ENCODE data around the gene SLC25A52.
"Not testable (repeated sequence)": the region's sequence is repeated elsewhere in the genome, so short reads cannot be mapped to it uniquely, and the experiment has no call there.

SLC25A52 gene

GRCh38 chr18:31740180-31740579 lies 20.5 kb downstream of the SLC25A52 start:
- DNase-seq (ENCODE audit: low spot score) = no peak

DNA sequence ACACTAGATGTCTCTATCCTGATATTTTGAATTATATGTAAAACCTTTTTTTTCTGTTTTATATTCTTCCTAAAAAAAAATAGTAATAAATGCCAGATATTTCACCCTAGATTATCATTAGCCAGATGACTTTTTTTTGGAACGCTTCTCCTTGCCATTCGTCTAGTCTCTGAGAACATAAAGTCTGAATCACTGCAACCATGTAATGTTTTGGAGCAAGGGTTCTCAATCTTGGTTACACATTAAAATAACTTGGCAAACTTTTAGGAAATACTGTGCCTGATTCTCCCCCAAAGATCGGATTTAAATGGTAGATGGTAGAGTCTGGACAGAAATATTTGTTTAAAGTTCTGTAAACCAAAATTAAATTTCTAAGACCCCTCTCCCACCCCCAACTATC lies 21.0 kb downstream of the SLC25A52 start:
- no peak for DNase-seq (ENCODE audit: low spot score)

DNA sequence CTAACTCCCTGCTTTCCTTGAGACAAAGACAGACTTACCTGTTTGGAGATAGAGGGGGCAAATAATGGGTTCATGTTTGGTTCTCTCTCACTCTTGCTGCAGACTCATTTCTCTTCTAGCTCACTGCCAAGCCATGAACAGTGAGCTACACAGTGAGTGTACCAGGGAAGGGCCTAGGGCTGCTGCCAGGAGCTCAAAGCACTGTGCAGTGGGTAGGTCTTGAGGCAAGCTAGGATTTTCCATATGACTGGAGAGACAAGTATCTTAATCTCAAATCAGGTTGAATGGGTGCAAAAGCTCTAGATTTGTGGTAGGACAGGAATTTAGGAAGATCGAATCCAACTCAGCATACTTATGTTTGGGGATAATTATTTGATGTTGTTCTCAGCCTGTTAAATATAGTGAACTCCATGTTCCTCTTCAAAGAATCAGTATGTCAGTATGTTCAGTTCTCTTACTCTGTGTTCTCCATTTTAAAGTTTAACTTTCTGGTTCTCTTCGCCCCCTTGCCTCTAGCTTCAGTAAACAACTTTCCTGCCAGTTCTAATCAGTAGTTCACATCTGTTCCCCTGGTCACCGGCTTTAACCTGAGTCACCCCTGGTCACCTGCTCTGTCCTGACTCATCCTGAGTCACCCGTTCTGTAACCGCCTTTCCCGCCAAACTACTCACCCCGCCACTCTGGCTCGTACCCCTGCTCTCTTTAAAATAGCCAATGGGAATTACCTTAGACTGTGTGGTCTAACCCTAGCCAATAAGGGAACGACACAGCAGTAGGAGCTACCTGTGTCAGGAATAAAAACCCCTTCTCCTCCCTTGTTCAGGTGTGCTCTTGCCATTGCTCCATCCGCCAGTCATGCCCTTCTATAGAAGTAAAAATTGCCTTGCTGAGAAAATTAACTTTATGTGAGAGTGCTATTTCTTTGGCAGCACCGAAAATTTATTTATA lies 21.9 kb downstream of the SLC25A52 start:
- DNase-seq (ENCODE audit: low spot score) = no peak

GRCh38 chr18:31736630-31737029 lies 24.1 kb downstream of the SLC25A52 start:
- no peak for DNase-seq (ENCODE audit: low spot score)

DNA sequence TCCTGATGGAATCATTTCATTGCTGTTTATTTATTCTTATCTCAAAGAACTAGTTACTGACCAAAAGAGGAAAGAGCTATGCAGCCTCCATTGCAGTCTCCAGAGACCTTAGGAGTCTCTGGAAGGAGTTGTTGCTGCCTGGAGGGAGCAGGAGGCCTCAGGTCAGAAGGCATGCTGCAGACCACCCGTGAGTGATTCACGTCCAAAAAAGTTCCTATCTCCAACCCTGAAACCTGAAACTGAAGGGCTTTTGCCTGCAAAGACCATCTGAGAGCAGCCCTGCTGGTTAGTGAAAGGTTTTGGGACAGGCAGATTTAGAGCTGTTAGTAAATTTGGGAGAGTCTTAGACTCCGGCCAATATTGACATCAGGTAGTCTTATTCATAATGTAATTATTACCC lies 29.1 kb downstream of the SLC25A52 start:
- no peak for DNase-seq (ENCODE audit: low spot score)

DNA sequence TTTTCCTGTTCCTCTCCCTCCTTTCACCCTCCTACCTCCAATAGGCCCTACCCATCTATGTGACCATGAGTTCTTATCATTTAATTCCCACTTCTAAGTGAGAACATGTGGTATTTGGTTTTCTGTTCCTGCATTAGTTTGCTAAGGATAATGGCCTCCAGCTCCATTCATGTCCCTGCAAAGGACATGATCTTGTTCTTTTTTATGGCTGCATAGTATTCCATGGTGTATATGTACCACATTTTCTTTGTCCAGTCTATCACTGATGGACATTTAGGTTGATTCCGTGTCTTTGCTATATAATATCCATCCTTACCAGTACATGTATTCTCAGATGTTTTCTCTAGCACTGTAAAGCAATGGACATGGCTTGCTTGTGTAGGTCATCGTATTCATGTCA lies 31.5 kb downstream of the SLC25A52 start:
- DNase-seq (ENCODE audit: low spot score) = not testable (repeated sequence)

DNA sequence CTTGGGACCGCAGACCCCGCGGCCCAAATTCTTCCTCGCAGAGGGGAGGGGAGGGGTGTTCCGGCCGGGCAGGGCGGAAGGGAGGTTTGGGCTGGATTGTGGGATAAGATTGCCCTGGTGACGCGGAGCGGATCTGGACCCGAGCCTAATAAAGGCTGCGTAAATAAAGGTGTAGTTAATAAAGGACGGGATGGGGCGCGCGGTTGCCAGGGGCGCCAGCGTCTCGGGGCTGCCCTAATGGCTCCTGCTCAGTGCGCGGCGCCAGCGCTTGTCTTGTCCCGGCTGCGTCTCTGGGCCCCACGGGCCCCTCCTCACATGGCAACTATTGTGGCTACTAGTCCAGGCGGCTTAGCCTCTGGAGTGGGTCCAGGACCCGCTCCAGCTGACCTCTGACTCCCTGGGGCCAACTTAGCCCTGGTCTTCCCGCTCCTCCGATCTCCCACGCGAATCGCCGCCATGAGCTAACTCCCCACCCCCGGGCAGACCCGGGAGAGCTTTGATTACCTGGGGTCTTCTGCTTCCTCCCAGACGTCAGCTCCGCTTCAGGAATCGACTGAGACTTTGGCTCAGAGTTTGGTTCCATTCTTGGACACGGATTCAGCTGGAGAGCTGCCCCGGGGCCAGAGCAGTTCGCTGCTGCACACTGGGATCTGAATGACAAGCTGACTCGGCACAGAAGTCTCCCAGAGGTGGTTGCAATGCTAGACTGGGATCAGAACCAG lies 36.5 kb downstream of the SLC25A52 start:
- DNase-seq (ENCODE audit: low spot score) = peak; percentile 13

DNA sequence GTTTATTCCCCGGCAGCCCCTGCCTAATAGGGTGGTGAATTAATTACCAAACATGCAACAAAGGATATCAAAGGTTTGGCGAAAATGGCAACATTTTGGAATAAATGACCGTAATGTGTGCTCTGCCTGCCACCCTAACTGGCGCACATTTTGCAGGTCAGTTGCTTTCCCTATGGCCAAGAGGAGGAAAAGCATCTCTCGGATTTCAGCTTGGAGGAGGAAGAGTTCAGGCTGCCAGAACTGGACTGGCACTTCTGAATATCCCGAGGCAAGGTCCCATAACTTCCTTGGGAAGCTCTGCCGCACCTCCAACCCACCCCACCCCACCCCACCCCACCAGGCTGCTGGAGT lies 37.1 kb downstream of the SLC25A52 start:
- DNase-seq (ENCODE audit: low spot score) = no peak

DNA sequence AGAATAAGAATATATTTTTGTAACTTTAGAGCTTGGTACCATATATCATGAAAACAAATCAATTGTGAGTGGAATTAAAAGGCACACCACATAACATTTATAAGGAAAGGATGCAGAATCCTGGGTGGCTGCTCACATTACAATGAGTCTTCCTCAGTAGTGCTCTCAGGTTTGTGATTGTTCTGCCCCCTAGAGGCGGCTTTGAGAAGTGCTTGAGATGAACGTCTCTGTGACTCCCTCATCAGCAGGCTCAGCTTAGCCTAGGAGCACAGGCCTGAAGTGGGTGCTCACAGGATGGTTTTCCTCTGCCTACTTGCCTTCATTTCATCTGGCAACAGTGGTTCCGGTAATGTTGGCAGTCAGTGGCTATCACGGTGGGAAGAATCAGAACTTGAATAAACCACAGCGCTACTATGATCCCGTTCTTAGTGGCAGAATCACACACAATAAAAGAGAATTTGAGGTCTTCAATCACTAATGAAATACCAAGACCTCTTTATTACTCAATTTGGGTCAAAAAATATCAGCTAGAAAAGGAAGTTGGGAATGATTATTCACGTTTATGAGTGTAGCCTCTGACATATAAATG lies 38.2 kb downstream of the SLC25A52 start:
- peak; percentile 75 for DNase-seq (ENCODE audit: low spot score)

GRCh38 chr18:31721601-31722000 lies 39.1 kb downstream of the SLC25A52 start:
- no peak for DNase-seq (ENCODE audit: low spot score)

DNA sequence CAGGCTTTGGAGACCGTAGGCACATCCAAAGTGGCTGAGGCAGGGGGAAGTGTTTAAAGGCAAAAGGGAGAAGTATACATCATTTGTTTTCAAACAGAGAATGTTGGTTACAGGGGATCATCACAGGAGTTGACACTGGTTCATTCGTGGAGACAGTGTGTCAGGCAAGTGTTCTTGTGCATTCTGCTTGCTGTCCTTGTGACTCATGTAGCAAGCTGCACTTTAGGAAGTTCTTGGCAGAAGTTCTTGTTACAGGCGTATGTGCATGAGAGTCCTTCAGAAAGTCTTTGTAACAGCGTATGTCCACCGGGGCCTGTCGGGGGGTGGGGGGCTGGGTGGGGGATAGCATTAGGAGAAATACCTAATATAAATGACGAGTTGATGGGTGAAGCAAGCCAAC lies 39.8 kb downstream of the SLC25A52 start:
- DNase-seq (ENCODE audit: low spot score) = no peak

DNA sequence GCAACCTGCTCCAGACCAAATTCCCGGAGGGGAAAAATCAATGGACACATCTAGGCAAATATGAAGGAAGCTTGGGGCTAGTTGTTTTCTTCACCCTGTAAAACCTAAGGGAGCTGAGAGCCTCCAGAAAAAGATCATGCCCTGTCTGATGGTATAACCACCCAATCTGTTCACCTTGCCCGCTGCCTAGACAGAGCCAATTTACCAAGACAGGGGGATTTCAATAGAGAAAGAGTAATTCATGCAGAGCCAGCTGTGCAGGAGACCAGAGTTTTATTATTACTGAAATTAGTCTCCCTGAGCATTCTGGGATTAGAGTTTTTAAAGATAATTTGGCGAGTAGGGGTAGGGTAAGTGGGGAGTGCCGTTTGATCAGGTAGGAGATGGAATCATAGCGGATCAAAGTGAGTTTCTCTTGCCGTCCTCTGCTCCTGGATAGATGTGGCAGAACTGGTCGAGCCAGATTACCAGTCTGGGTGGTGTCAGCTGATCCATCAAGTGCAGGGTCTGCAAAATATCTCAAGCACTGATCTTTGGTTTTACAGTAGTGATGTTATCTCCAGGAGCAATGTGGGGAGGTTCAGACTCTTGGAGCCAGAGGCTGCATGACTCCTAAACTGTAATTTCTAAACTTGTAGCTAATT lies 41.2 kb downstream of the SLC25A52 start:
- no peak for DNase-seq (ENCODE audit: low spot score)

GRCh38 chr18:31718386-31718785 lies 42.3 kb downstream of the SLC25A52 start:
- DNase-seq (ENCODE audit: low spot score) = no peak

DNA sequence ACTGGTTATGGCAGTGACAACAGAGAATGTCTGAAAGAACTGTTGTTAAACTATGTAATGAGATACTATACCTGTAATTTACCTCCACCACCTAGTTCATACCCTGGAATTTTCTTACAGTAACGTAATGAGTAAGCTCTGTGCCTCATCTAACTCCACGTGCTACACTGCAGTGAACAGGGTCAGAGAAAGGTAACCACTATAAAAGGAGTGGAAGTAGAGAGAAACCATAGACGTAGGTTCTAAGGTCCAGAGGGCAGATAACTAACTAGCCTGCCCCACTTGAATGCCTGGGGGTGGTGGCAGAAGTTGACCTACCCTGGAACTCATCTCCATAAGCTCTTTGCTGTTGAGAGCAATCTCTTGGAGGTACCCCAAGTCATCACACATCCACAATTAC lies 44.3 kb downstream of the SLC25A52 start:
- no peak for DNase-seq (ENCODE audit: low spot score)

DNA sequence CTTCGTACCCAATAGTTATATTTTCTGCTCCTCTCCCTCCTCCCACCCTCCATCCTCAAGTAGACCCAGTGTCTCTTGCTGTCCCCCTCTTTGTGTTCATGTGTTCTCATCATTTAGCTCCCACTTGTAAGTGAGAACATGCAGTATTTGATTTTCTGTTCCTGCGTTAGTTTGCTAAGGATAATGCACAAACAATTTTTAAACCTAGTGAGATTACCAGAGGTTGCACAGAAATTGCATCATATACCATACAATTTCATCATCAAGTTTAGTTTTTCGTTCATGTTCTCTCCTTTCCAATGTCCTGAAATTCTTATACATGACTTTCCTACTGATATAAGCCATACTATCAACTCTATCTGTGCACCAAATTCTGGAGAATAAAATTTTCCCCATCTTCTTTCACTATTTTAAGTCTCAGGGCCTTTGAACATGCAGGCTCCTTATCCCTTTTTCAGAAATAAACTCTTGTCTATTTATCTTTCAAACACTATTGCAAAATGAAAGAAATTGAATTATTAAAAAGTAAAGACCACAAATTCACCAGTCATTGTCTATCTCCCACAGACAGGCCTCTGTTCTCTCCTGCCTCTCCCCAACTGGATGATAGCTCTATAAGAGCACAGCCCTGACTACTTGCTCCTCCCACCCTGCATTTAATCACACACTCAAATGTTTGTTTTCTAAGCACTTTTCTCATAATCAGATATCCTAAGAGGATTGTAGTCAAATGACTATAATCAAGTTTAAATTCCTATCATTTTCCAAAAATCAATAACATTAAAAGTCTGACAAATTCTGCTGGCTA lies 49.1 kb downstream of the SLC25A52 start:
- no peak for DNase-seq (ENCODE audit: low spot score)

- no peak for DNase-seq (ENCODE audit: low spot score)
Observed at GRCh38 chr18:31710826-31711225, 49.9 kb downstream of the SLC25A52 start.

All from germinal center (tissue), 1 donor.